Liver (tissue), 9 donors: ENCODE results near the gene ELF2. TPM values are rescaled to one million over a fixed set of nuclear protein-coding genes. Genes with fewer than 3 reads are reported as not detected.

ENCODE experiments used
- DNase-seq: peaks from one replicate; pipeline ENCODE4 v3.0.0-alpha.2; 2017; ENCODE audit warnings: low spot score
- H3K27ac ChIP-seq, 2 donors: one replicate each; pipeline ENCODE4 v1.7.0; 2013; ENCODE audit warnings: inconsistent platforms in 2 of 2, low read length in 2 of 2, control low read depth in 1 of 2, low read depth in 1 of 2, mild to moderate bottlenecking in 1 of 2
- H3K27me3 ChIP-seq, 4 donors: one replicate each; pipeline versions ENCODE4 v1.6.1 to v1.7.0; 2013; ENCODE audit warnings: low read length in 3 of 4, inconsistent platforms in 1 of 4, mild to moderate bottlenecking in 1 of 4, moderate library complexity in 1 of 4; ENCODE audit not compliant: control insufficient read depth in 4 of 4, insufficient read depth in 4 of 4
- H3K36me3 ChIP-seq, 4 donors: one replicate each; pipeline versions ENCODE4 v1.6.1 to v1.7.0; 2013; ENCODE audit warnings: low read length in 3 of 4, mild to moderate bottlenecking in 3 of 4, low read depth in 1 of 4, moderate library complexity in 1 of 4; ENCODE audit not compliant: control insufficient read depth in 4 of 4, insufficient read depth in 3 of 4
- H3K4me1 ChIP-seq, 4 donors: one replicate each; pipeline versions ENCODE4 v1.6.1 to v1.7.0; 2013; ENCODE audit warnings: low read length in 3 of 4, mild to moderate bottlenecking in 3 of 4, moderate library complexity in 1 of 4; ENCODE audit not compliant: control insufficient read depth in 4 of 4, insufficient read depth in 4 of 4
- H3K4me3 ChIP-seq, 3 donors: one replicate each; pipeline versions ENCODE4 v1.6.1 to v1.7.0; 2013; ENCODE audit warnings: low read length in 3 of 3, control low read depth in 1 of 3, low read depth in 1 of 3, mild to moderate bottlenecking in 1 of 3
- H3K9ac ChIP-seq, 2 donors: one replicate each; pipeline ENCODE4 v1.7.0; 2013; ENCODE audit warnings: low read length in 2 of 2, mild to moderate bottlenecking in 2 of 2, moderate library complexity in 2 of 2, control low read depth in 1 of 2, low read depth in 1 of 2
- H3K9me3 ChIP-seq, 4 donors: one replicate each; pipeline versions ENCODE4 v1.6.1 to v1.7.0; 2013; ENCODE audit warnings: low read length in 3 of 4; ENCODE audit not compliant: control insufficient read depth in 4 of 4
- ATF3 ChIP-seq: IDR thresholded peaks from 2 replicates; pipeline ENCODE4 v1.6.1; 2016; ENCODE audit warnings: antibody characterized with exemption
- EGR1 ChIP-seq, 2 donors: IDR thresholded peaks; 2 replicates each; pipeline ENCODE4 v1.6.1; 2016 to 2018; ENCODE audit warnings: antibody characterized with exemption in 2 of 2, low read depth in 2 of 2
- FOXA1 ChIP-seq: IDR thresholded peaks from 2 replicates; pipeline ENCODE4 v1.6.1; 2016; ENCODE audit warnings: antibody characterized with exemption
- FOXA2 ChIP-seq: IDR thresholded peaks from 2 replicates; pipeline ENCODE4 v1.6.1; 2016; ENCODE audit warnings: antibody characterized with exemption
- GABPA ChIP-seq, 2 donors: IDR thresholded peaks in 1 of 2; conservative IDR thresholded peaks in 1 of 2; 2 replicates each; pipeline ENCODE4 v1.6.1; 2016; ENCODE audit warnings: antibody characterized with exemption in 2 of 2, mild to moderate bottlenecking in 1 of 2, moderate library complexity in 1 of 2
- HNF4G ChIP-seq: IDR thresholded peaks from 2 replicates; pipeline ENCODE4 v1.6.1; 2016; ENCODE audit warnings: antibody characterized with exemption
- JUND ChIP-seq, 2 donors: IDR thresholded peaks; 2 replicates each; pipeline ENCODE4 v1.6.1; 2016; ENCODE audit warnings: antibody characterized with exemption in 2 of 2
- NR2F2 ChIP-seq: IDR thresholded peaks from 2 replicates; pipeline ENCODE4 v1.6.1; 2016; ENCODE audit warnings: antibody characterized with exemption
- RAD21 ChIP-seq, 2 donors: IDR thresholded peaks; 2 replicates each; pipeline ENCODE4 v1.6.1; 2016; ENCODE audit warnings: antibody characterized with exemption in 2 of 2, mild to moderate bottlenecking in 2 of 2
- REST ChIP-seq: IDR thresholded peaks from 2 replicates; pipeline ENCODE4 v1.6.1; 2016; ENCODE audit warnings: antibody characterized with exemption, mild to moderate bottlenecking
- RXRA ChIP-seq, 2 donors: IDR thresholded peaks; 2 replicates each; pipeline ENCODE4 v1.6.1; 2017 to 2018; ENCODE audit warnings: antibody characterized with exemption in 2 of 2, mild to moderate bottlenecking in 1 of 2
- TAF1 ChIP-seq: conservative IDR thresholded peaks from 2 replicates; pipeline ENCODE4 v1.6.1; 2016; ENCODE audit warnings: antibody characterized with exemption, mild to moderate bottlenecking
- YY1 ChIP-seq: IDR thresholded peaks from 2 replicates; pipeline ENCODE4 v1.6.1; 2016; ENCODE audit warnings: antibody characterized with exemption, mild to moderate bottlenecking
- ZBTB33 ChIP-seq: IDR thresholded peaks from 2 replicates; pipeline ENCODE4 v1.6.1; 2016; ENCODE audit warnings: antibody characterized with exemption
- WGBS: extraction: QIAGEN DNeasy Blood & Tissue Kit; methylation state at CpG from one replicate; pipeline ENCODE4 v1.1.7; 2013; 5-methylcytosine and 5-hydroxymethylcytosine counted together
- polyA plus RNA-seq, 2 donors: library from polyadenylated mRNA; stranded (reverse) in 1 of 2; unstranded in 1 of 2; fragments of 200-250 nt in 1 of 2; fragments of >200 nt in 1 of 2; fragmentation: Nextera tagmentation in 1 of 2; extraction: Ambion mirVana in 1 of 2; gene quantifications; one replicate each; pipeline versions ENCODE4 v1.2.1 to v1.2.3, GENCODE V29; 2013 to 2015
- total RNA-seq, 2 donors: library from RNA; depleted of rRNA; stranded (reverse); fragments of >200 nt; gene quantifications; one replicate each; pipeline ENCODE4 v1.2.3, GENCODE V29; 2014
- TF ChIP-seq, protein P1 (sequence below): IDR thresholded peaks from 2 replicates; pipeline ENCODE4 v1.6.1; 2016; ENCODE audit warnings: antibody characterized with exemption
- TF ChIP-seq, protein P2 (sequence below): fragments of 150-350 bp; IDR thresholded peaks from 2 replicates; pipeline ENCODE4 v1.5.1; 2017; ENCODE audit warnings: improper control_type of control experiment, low read depth, low read length; ENCODE audit not compliant: missing input control
- donor health status: healthy.
- donor health status: healthy.
- donor health status: healthy.
- donor health status: healthy.
- donor health status: healthy.

ELF2 gene
- total and polyA plus RNA-seq, 4 donors: 8.1 to 35.3 (median 24.1) TPM

GRCh38 chr4:139223682-139224317 is 46.8 kb upstream of the ELF2 start (continued):
- TF ChIP-seq ZBTB33: no peak
- TF ChIP-seq JUND (IDR thresholded peaks at IDR 0.05): no peak
- TF ChIP-seq NR2F2: no peak
- TF ChIP-seq RAD21 (IDR thresholded peaks at IDR 0.05): no peak
- no peak for TF ChIP-seq FOXA2

- no peak overlapping the region for H3K9ac ChIP-seq
- no peaks in the 10 kb centered on the region for H3K27me3 ChIP-seq
- no peaks in the 10 kb centered on the region for H3K36me3 ChIP-seq
- 96% methylated on average over 5 of the region's 5 CpGs for WGBS
- no peaks in the 10 kb centered on the region for H3K9me3 ChIP-seq
- H3K4me3 ChIP-seq: no peak overlapping the region
- H3K4me1 ChIP-seq: no peaks in the 10 kb centered on the region
- DNase-seq: no peak
- no peak overlapping the region for H3K27ac ChIP-seq
- TF ChIP-seq JUND (IDR thresholded peaks at IDR 0.05): no peak
- TF ChIP-seq EGR1 (IDR thresholded peaks at IDR 0.05; ENCODE audit: low read depth in 2 of 2): no peak
- no peak for TF ChIP-seq HNF4G
- no peak for TF ChIP-seq FOXA2
- TF ChIP-seq FOXA1: no peak
- TF ChIP-seq GABPA (IDR thresholded peaks at IDR 0.05 in 1 of 2, conservative IDR thresholded peaks at IDR 0.05 in 1 of 2): no peak
- TF ChIP-seq RAD21 (IDR thresholded peaks at IDR 0.05): no peak
- no peak for TF ChIP-seq TAF1
- TF ChIP-seq ZBTB33: no peak
- TF ChIP-seq, protein P1, sequence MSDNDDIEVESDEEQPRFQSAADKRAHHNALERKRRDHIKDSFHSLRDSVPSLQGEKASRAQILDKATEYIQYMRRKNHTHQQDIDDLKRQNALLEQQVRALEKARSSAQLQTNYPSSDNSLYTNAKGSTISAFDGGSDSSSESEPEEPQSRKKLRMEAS: no peak
- no peak for TF ChIP-seq YY1
- TF ChIP-seq ATF3: no peak
- no peak for TF ChIP-seq REST
- TF ChIP-seq, protein P2, sequence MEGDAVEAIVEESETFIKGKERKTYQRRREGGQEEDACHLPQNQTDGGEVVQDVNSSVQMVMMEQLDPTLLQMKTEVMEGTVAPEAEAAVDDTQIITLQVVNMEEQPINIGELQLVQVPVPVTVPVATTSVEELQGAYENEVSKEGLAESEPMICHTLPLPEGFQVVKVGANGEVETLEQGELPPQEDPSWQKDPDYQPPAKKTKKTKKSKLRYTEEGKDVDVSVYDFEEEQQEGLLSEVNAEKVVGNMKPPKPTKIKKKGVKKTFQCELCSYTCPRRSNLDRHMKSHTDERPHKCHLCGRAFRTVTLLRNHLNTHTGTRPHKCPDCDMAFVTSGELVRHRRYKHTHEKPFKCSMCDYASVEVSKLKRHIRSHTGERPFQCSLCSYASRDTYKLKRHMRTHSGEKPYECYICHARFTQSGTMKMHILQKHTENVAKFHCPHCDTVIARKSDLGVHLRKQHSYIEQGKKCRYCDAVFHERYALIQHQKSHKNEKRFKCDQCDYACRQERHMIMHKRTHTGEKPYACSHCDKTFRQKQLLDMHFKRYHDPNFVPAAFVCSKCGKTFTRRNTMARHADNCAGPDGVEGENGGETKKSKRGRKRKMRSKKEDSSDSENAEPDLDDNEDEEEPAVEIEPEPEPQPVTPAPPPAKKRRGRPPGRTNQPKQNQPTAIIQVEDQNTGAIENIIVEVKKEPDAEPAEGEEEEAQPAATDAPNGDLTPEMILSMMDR: no peak
- TF ChIP-seq RXRA (IDR thresholded peaks at IDR 0.05): no peak
Measured at GRCh38 chr4:139222215-139222614, 45.2 kb upstream of the ELF2 start.
